SJCRH30 (cell line): ENCODE measurements around the gene VCAN. TPM values are rescaled to one million over a fixed set of nuclear protein-coding genes. Genes with fewer than 3 reads are reported as not detected.

ENCODE experiments used
- DNase-seq, 2 experiments: peaks; one replicate each; pipeline ENCODE4 v3.0.0-alpha.2; 2015 to 2020
- H3K27ac ChIP-seq: fragments of 250-450 bp; sonication (Bioruptor Pico); 2 replicates; pipeline ENCODE4 v1.5.1; 2020; ENCODE audit warnings: mild to moderate bottlenecking, moderate library complexity
- H3K27me3 ChIP-seq: fragments of 250-450 bp; sonication (Bioruptor Pico); 2 replicates; pipeline ENCODE4 v1.5.1; 2020; ENCODE audit warnings: mild to moderate bottlenecking, moderate library complexity
- H3K36me3 ChIP-seq: fragments of 250-450 bp; sonication (Bioruptor Pico); 2 replicates; pipeline ENCODE4 v1.5.1; 2020; ENCODE audit warnings: mild to moderate bottlenecking, moderate library complexity
- H3K4me1 ChIP-seq: fragments of 250-450 bp; sonication (Bioruptor Pico); 2 replicates; pipeline ENCODE4 v1.5.1; 2020; ENCODE audit warnings: mild to moderate bottlenecking, moderate library complexity
- H3K4me3 ChIP-seq: fragments of 250-450 bp; sonication (Bioruptor Pico); 2 replicates; pipeline ENCODE4 v1.5.1; 2020; ENCODE audit warnings: mild to moderate bottlenecking, moderate library complexity
- H3K9me3 ChIP-seq: fragments of 250-450 bp; sonication (Bioruptor Pico); replicated peaks from 2 replicates; pipeline ENCODE4 v1.5.1; 2020; ENCODE audit warnings: mild to moderate bottlenecking, moderate library complexity
- total RNA-seq: library from RNA; depleted of rRNA; stranded (reverse); fragments of >200 nt; shearing (Covaris generic); gene quantifications from 2 replicates; pipeline ENCODE4 v1.2.3, GENCODE V29; 2014

The VCAN gene
- total RNA-seq, 1 experiment from 2014 or later: 157 TPM

DNA sequence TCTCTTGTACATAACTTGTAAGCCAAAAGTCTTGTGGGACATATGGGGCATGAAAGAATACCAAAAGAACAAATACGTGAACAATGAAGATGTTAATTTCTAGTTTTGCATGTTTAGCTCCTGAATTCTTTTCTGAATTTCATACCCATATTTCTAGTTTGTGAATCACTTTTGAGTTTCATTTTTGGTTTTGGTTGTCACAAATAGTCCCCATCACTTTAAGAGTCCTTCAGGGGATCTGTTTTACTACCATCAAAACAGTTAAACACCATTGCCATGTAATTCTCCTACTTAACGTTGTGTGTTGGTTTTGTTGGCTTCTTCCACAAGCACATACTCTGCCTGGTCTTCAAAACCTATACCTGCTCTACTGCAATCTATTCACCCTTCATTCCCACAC lies 27.0 kb downstream of the VCAN start:
- Histone ChIP-seq H3K4me1 (no peaks in the 10 kb centered on the region), H3K27ac (no peak overlapping the region), H3K27me3 (no peaks in the 10 kb centered on the region), H3K9me3 (no peaks in the 10 kb centered on the region), H3K36me3 (peaks cover 90% of the 10 kb centered on the region), H3K4me3 (no peak overlapping the region)
- no peak for DNase-seq

DNA sequence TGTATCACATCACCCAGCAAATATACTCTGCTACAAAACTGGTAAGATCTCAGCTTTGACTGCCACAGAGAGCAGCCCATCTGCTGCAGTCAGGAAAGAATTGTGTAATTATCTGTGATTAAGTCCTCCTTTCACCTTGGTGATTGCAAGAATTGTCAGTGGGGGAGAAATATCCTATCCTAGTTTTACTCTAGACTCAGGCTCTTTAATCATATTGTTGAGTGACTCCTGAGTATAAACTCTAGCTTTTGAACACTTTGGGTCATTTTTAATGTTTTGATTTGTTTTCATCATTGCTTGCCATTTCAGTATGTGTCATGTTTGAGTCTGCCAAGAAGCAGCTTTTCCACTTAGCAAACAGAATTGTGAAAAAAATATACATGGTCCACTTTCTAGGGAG lies 32.1 kb downstream of the VCAN start:
- Histone ChIP-seq H3K9me3 (no peaks in the 10 kb centered on the region), H3K4me3 (no peak overlapping the region), H3K27ac (no peak overlapping the region), H3K27me3 (no peaks in the 10 kb centered on the region), H3K36me3 (peaks cover 62% of the 10 kb centered on the region), H3K4me1 (no peaks in the 10 kb centered on the region)
- no peak for DNase-seq

GRCh38 chr5:83507431-83507830 lies 35.9 kb downstream of the VCAN start:
- H3K36me3 ChIP-seq: peaks cover 36% of the 10 kb centered on the region
- H3K4me1 ChIP-seq: peaks cover 19% of the 10 kb centered on the region
- H3K9me3 ChIP-seq: no peaks in the 10 kb centered on the region
- no peaks in the 10 kb centered on the region for H3K27me3 ChIP-seq
- no peak overlapping the region for H3K4me3 ChIP-seq
- DNase-seq: no peak
- no peak overlapping the region for H3K27ac ChIP-seq

- peak; percentile 74 to 87 for DNase-seq
- peak overlapping the region; percentile 35 for H3K27ac ChIP-seq
- H3K4me1 ChIP-seq: peaks cover 34% of the 10 kb centered on the region
- H3K27me3 ChIP-seq: no peaks in the 10 kb centered on the region
- H3K36me3 ChIP-seq: peaks cover 27% of the 10 kb centered on the region
- no peak overlapping the region for H3K4me3 ChIP-seq
- H3K9me3 ChIP-seq: no peaks in the 10 kb centered on the region
These were observed 38.0 kb downstream of the VCAN start for GRCh38 chr5:83509540-83509939.

DNA sequence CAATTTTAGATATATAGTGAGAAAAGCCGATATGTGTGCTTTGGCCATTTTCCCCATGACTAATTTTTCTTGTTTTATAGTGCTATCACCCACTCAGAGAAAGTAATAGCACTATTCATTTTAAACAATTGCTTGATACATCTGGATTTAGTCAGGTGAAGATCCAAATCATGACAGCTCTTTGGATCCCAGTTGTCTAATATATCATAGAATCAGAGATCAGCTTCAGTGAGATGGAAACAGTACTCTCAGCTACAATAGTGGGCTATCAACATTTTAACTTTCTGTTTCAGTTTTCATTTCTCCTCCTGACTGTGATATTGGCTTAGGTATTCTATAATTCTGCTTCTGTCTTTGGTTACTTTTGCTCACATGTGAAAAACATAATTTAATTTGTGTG lies 38.7 kb downstream of the VCAN start:
- H3K36me3 ChIP-seq: peaks cover 28% of the 10 kb centered on the region
- H3K9me3 ChIP-seq: no peaks in the 10 kb centered on the region
- no peaks in the 10 kb centered on the region for H3K27me3 ChIP-seq
- no peak for DNase-seq
- H3K4me3 ChIP-seq: no peak overlapping the region
- H3K4me1 ChIP-seq: peaks cover 34% of the 10 kb centered on the region
- H3K27ac ChIP-seq: peak overlapping the region; percentile 35

DNA sequence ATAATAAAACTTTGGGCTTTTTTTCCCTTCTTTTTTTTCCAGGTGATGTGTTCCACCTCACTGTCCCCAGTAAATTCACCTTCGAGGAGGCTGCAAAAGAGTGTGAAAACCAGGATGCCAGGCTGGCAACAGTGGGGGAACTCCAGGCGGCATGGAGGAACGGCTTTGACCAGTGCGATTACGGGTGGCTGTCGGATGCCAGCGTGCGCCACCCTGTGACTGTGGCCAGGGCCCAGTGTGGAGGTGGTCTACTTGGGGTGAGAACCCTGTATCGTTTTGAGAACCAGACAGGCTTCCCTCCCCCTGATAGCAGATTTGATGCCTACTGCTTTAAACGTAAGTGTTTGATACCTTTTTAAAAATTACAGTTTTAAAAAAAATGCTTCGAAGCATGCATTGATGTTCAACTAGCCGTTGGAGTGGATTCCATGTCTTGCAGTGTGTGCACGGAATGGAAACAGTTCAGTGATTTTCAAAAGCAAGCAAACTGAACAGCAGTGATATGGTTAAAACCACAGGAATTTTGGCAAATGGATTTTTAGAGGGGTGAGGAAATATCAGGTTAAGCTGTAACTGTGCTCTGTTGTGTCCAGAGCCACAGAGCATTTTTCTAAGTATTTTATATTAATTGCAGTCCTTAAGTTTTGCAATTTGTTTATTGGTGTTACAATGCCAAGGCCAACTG lies 40.7 kb downstream of the VCAN start:
- H3K27ac ChIP-seq: no peak overlapping the region
- H3K27me3 ChIP-seq: no peaks in the 10 kb centered on the region
- peaks cover 30% of the 10 kb centered on the region for H3K36me3 ChIP-seq
- no peak overlapping the region for H3K4me3 ChIP-seq
- H3K9me3 ChIP-seq: no peaks in the 10 kb centered on the region
- H3K4me1 ChIP-seq: peaks cover 48% of the 10 kb centered on the region
- DNase-seq: peak in 1 of 2 experiments; percentile 60

DNA sequence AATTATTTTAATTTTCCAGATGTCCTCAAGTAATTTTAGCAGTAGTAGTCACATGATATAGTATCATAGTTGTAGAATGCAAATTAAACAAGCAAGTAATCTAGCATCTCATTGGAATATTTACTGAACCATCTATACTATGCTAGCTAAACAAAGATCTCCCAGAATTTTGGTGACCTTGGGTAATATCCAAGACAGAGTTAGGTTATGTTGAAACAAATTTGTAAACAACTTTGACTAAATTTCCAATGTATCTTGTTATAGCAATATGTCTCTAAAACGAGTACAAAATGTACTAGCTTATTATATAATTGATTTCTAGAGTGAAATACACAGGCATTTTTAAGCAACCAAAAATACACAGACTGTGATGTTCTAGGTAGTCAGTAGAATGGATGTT lies 41.5 kb downstream of the VCAN start:
- DNase-seq: no peak
- no peaks in the 10 kb centered on the region for H3K27me3 ChIP-seq
- H3K36me3 ChIP-seq: peaks cover 33% of the 10 kb centered on the region
- H3K9me3 ChIP-seq: no peaks in the 10 kb centered on the region
- no peak overlapping the region for H3K27ac ChIP-seq
- H3K4me3 ChIP-seq: no peak overlapping the region
- H3K4me1 ChIP-seq: peaks cover 56% of the 10 kb centered on the region

DNA sequence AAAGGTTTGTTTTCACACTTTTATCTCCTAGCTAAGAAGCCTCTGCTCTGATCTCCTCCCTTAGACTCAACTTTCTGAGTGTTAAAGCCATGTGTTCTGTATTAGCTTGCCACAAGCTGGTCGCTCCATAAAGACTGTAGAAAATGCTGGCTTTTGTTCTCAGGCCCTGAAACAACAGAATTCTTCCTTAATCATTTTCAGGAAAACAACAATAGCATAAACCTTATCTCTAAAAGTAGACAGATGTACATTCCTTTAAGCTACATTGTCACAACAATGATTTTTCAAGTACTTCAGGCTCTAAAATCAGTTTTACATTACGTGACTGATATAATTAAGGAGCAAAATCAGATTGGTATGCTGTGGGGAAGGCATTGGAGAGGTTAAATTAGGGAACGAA lies 41.9 kb downstream of the VCAN start:
- Histone ChIP-seq H3K4me1 (peaks cover 61% of the 10 kb centered on the region), H3K4me3 (no peak overlapping the region), H3K27ac (no peak overlapping the region), H3K36me3 (peaks cover 35% of the 10 kb centered on the region), H3K27me3 (no peaks in the 10 kb centered on the region), H3K9me3 (no peaks in the 10 kb centered on the region)
- peak in 1 of 2 experiments; percentile 16 for DNase-seq

- Histone ChIP-seq H3K4me1 (peaks cover 50% of the 10 kb centered on the region), H3K36me3 (peaks cover 59% of the 10 kb centered on the region), H3K9me3 (no peaks in the 10 kb centered on the region), H3K27me3 (no peaks in the 10 kb centered on the region), H3K4me3 (no peak overlapping the region), H3K27ac (peak overlapping the region; percentile 84)
- peak; percentile 28 to 66 for DNase-seq
These were observed 44.8 kb downstream of the VCAN start for GRCh38 chr5:83516377-83516776.

DNA sequence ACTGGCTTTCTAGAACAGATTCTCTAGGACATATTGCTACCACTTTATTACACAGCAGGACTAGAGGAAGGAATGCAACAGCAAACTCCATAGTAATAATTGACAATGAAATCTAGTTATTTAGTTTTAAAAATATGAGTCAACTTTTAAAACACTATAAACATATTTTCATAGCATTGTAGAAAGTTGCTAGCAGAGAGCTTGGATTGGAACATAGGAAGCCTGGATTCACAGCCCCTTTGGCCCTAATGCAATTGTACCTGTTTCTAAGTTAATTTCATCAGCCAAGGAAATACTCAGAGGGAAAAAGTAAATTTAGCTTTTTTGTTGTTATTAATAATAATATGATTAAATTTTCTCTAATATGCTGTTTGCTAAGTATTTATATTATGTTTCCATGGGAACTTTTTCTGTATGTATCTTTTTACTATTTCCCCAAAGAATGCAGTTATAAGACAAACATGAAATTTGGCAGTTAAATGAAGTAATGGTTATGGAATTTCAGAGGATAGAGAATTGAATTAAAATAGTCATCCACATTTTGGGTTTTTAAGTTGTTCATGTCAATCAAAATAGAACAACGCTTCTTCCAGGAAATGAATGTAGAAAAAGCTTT lies 45.6 kb downstream of the VCAN start:
- H3K4me1 ChIP-seq: peaks cover 46% of the 10 kb centered on the region
- peaks cover 59% of the 10 kb centered on the region for H3K36me3 ChIP-seq
- no peaks in the 10 kb centered on the region for H3K27me3 ChIP-seq
- H3K27ac ChIP-seq: peak overlapping the region; percentile 84
- no peaks in the 10 kb centered on the region for H3K9me3 ChIP-seq
- no peak overlapping the region for H3K4me3 ChIP-seq
- DNase-seq: peak in 1 of 2 experiments; percentile 20

GRCh38 chr5:83517688-83518085 lies 46.1 kb downstream of the VCAN start:
- H3K4me3 ChIP-seq: no peak overlapping the region
- H3K27ac ChIP-seq: peak overlapping the region; percentile 84
- no peaks in the 10 kb centered on the region for H3K27me3 ChIP-seq
- H3K36me3 ChIP-seq: peaks cover 59% of the 10 kb centered on the region
- H3K9me3 ChIP-seq: no peaks in the 10 kb centered on the region
- DNase-seq: peak in 1 of 2 experiments; percentile 7
- peaks cover 41% of the 10 kb centered on the region for H3K4me1 ChIP-seq

GRCh38 chr5:83518319-83519061 lies 46.9 kb downstream of the VCAN start:
- Histone ChIP-seq H3K27ac (peak overlapping the region; percentile 84), H3K4me1 (peaks cover 33% of the 10 kb centered on the region)

DNA sequence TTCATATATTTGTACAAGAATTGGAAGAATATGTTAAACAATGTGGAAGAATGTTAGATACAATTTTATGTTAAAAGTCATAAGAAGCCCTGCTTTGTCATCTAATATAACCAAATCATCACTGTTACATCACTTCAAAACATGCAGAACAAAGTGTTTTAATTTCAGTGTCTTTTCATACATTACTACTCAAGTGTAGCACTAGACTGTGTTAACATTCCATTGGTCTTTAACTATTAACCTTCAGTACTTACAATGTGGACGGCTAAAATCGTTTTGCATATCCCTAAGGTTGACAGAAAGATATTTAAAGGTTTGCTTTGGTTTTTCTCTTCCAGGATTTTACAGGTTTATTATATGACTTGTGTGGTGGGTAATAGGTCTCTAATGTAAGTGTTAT lies 50.9 kb downstream of the VCAN start:
- peaks cover 51% of the 10 kb centered on the region for H3K36me3 ChIP-seq
- H3K4me3 ChIP-seq: no peak overlapping the region
- no peaks in the 10 kb centered on the region for H3K27me3 ChIP-seq
- H3K9me3 ChIP-seq: no peaks in the 10 kb centered on the region
- peaks cover 24% of the 10 kb centered on the region for H3K4me1 ChIP-seq
- no peak for DNase-seq
- no peak overlapping the region for H3K27ac ChIP-seq

More at GRCh38 chr5:83518319-83519061, 46.9 kb downstream of the VCAN start:
- peaks cover 52% of the 10 kb centered on the region for H3K36me3 ChIP-seq
- H3K4me3 ChIP-seq: no peak overlapping the region
- DNase-seq: no peak
- no peaks in the 10 kb centered on the region for H3K9me3 ChIP-seq
- H3K27me3 ChIP-seq: no peaks in the 10 kb centered on the region

DNA sequence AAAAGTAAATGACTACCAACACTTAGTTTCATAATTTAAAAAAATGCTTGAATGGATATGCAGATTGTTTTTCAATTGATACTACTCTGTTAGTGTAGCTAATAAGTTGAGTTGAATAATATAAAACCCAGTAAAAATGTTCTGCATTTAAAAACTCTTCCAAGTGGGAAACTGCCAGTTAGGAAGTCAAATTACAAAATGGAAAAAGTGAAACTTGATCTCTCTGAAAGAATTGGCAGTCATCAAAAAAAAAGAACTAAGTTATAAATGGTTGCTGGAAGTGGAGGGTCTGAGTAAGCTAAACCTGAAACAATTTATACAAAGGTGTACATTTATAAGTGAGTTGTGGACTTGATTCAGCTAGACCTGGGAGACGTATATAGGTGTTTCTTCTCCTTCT lies 52.4 kb downstream of the VCAN start:
- Histone ChIP-seq H3K9me3 (no peaks in the 10 kb centered on the region), H3K27ac (no peak overlapping the region), H3K4me1 (peaks cover 17% of the 10 kb centered on the region), H3K27me3 (no peaks in the 10 kb centered on the region), H3K4me3 (no peak overlapping the region), H3K36me3 (peaks cover 42% of the 10 kb centered on the region)
- DNase-seq: no peak

GRCh38 chr5:83524345-83524744 lies 52.8 kb downstream of the VCAN start:
- Histone ChIP-seq H3K9me3 (no peaks in the 10 kb centered on the region), H3K27ac (no peak overlapping the region)

More at GRCh38 chr5:83524345-83524744, 52.8 kb downstream of the VCAN start:
- no peak for DNase-seq
- H3K36me3 ChIP-seq: peaks cover 38% of the 10 kb centered on the region
- no peaks in the 10 kb centered on the region for H3K27me3 ChIP-seq
- H3K4me1 ChIP-seq: peaks cover 17% of the 10 kb centered on the region
- H3K4me3 ChIP-seq: no peak overlapping the region
